ENCODE results near the gene METAP1.

METAP1 gene
- long read RNA-seq, transcript METAP1-201 (11 exons, 2,791 nt): major isoform, 409 of 457 reads
- long read RNA-seq, partial matches to known transcripts: 4 of 457 reads
- long read RNA-seq, other reads (novel, unspliced or antisense): 44 of 457 reads

DNA sequence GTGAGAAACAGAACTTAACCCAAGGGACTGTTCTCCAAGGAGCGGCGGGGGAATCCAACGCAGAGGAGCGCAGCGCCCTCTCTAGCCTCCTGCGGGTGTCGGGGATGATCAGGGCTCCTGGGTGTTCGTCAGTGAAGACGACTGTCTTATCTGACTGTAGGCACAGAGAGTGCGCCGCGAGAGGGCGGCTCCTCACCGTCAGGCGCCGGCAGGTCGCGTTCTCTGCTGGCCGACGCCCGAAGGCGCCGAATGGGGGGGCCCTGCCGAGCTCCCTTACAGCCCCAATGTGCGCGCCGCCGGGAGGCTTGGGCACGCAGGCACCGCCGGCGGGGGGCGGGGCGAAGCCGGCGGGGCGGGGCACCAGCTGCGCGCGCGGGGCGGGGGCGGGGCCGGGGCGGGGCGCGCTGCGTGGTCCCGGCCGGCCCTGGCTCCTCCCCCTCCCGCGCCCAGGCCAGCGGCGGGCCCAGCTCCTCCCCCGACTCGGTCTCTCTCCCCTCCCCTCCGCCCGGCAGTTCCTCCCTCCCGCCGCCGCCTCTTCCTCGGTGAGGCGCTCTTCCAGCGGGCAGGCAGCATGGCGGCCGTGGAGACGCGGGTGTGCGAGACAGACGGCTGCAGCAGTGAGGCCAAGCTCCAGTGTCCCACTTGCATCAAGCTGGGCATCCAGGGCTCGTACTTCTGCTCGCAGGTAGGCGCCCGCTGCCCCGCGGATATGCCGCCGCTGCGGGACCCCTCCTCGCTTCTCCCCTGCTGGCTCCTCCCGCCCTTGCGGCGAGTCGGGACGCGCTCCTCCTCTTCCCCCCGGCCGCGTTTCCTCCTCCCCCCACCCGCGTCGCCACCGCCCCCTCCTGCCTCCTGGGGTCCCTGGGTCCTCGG lies at the start of gene METAP1:
METAP1 (plus strand) TSS at position 539 of the 873 bp plus-strand sequence; CDS start at position 572, 33 bp downstream.
- no peak for TF ChIP-seq GABPA (IDR thresholded peaks at IDR 0.05; ENCODE audit: low read depth)
- TF ChIP-seq SPI1 (IDR thresholded peaks at IDR 0.05; ENCODE audit: borderline replicate concordance, low read depth): peak; percentile 83
- TF ChIP-seq, protein P1, sequence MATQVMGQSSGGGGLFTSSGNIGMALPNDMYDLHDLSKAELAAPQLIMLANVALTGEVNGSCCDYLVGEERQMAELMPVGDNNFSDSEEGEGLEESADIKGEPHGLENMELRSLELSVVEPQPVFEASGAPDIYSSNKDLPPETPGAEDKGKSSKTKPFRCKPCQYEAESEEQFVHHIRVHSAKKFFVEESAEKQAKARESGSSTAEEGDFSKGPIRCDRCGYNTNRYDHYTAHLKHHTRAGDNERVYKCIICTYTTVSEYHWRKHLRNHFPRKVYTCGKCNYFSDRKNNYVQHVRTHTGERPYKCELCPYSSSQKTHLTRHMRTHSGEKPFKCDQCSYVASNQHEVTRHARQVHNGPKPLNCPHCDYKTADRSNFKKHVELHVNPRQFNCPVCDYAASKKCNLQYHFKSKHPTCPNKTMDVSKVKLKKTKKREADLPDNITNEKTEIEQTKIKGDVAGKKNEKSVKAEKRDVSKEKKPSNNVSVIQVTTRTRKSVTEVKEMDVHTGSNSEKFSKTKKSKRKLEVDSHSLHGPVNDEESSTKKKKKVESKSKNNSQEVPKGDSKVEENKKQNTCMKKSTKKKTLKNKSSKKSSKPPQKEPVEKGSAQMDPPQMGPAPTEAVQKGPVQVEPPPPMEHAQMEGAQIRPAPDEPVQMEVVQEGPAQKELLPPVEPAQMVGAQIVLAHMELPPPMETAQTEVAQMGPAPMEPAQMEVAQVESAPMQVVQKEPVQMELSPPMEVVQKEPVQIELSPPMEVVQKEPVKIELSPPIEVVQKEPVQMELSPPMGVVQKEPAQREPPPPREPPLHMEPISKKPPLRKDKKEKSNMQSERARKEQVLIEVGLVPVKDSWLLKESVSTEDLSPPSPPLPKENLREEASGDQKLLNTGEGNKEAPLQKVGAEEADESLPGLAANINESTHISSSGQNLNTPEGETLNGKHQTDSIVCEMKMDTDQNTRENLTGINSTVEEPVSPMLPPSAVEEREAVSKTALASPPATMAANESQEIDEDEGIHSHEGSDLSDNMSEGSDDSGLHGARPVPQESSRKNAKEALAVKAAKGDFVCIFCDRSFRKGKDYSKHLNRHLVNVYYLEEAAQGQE (IDR thresholded peaks at IDR 0.05; ENCODE audit: insufficient replicate concordance, low read depth): no peak
- TF ChIP-seq POLR2AphosphoS5 (IDR thresholded peaks at IDR 0.05; ENCODE audit: low read depth): peak; percentile 80; the same call in 1 of the 2 replicates
- TF ChIP-seq, protein P2, sequence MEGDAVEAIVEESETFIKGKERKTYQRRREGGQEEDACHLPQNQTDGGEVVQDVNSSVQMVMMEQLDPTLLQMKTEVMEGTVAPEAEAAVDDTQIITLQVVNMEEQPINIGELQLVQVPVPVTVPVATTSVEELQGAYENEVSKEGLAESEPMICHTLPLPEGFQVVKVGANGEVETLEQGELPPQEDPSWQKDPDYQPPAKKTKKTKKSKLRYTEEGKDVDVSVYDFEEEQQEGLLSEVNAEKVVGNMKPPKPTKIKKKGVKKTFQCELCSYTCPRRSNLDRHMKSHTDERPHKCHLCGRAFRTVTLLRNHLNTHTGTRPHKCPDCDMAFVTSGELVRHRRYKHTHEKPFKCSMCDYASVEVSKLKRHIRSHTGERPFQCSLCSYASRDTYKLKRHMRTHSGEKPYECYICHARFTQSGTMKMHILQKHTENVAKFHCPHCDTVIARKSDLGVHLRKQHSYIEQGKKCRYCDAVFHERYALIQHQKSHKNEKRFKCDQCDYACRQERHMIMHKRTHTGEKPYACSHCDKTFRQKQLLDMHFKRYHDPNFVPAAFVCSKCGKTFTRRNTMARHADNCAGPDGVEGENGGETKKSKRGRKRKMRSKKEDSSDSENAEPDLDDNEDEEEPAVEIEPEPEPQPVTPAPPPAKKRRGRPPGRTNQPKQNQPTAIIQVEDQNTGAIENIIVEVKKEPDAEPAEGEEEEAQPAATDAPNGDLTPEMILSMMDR (IDR thresholded peaks at IDR 0.05; ENCODE audit: insufficient read depth, low read length): peak; percentile 36
- peak within 1 kb of the TSS; percentile 88 for H3K4me3 ChIP-seq (replicated peaks; ENCODE audit: insufficient read depth, low read length)
- H3K27ac ChIP-seq (replicated peaks): peak within 1 kb of the TSS; percentile 97
- peak; percentile 87 to 96 for DNase-seq (ENCODE audit: low read depth in 1 of 2, low spot score in 1 of 2)
- H3K27me3 ChIP-seq (ENCODE audit: insufficient read depth, poor library complexity, severe bottlenecking): no peaks in the 10 kb centered on the region

DNA sequence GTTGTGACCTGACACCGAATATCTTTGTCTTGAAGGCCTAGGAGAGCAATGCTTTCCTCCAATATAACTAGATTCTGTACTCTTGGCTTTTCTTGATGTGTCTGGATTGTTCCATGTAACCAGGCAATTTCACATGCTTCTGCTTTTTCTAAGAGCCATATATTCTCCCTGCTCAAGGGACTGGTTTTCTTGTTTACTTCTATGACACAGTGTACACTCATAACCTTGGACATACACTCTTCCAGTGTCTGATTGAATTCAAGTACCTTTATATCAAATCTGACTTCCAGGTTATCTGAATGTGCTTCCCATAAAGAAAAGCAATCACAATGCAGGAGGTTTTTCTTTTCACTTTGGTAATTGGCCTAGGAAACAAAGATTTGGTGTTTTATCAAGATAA lies 49.2 kb upstream of the METAP1 start:
- H3K27me3 ChIP-seq (ENCODE audit: insufficient read depth, poor library complexity, severe bottlenecking): no peaks in the 10 kb centered on the region
- H3K4me3 ChIP-seq (replicated peaks; ENCODE audit: insufficient read depth, low read length): no peak overlapping the region
- DNase-seq (ENCODE audit: low read depth in 1 of 2, low spot score in 1 of 2): no peak
- TF ChIP-seq GABPA (IDR thresholded peaks at IDR 0.05; ENCODE audit: low read depth): no peak
- TF ChIP-seq, protein P1 (IDR thresholded peaks at IDR 0.05; ENCODE audit: insufficient replicate concordance, low read depth): no peak
- H3K27ac ChIP-seq (replicated peaks): no peak overlapping the region

DNA sequence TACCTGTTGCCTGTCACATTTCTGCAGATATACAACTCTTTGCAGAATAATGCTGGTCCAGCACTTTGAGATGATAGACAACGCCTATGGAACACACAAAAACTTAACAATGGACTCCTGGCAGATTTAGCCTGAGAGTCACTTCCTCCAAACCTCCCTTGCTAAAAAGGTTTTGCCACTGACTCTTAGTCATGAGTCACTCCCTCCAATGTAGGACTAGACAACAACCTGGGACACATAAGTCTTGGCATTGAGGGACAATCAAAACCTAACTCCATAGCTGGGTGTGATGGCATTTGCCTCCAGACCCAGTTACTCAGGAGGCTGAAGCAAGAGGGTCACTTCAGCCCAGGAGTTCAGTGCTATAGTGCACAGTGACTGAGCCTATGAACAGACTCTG lies 44.6 kb upstream of the METAP1 start:
- H3K27me3 ChIP-seq (ENCODE audit: insufficient read depth, poor library complexity, severe bottlenecking): no peaks in the 10 kb centered on the region
- no peak for TF ChIP-seq POLR2AphosphoS5 (IDR thresholded peaks at IDR 0.05; ENCODE audit: low read depth)
- TF ChIP-seq, protein P2 (IDR thresholded peaks at IDR 0.05; ENCODE audit: insufficient read depth, low read length): no peak
- no peak for TF ChIP-seq GABPA (IDR thresholded peaks at IDR 0.05; ENCODE audit: low read depth)
- no peak for TF ChIP-seq SPI1 (IDR thresholded peaks at IDR 0.05; ENCODE audit: borderline replicate concordance, low read depth)
- TF ChIP-seq, protein P1 (IDR thresholded peaks at IDR 0.05; ENCODE audit: insufficient replicate concordance, low read depth): no peak
- H3K4me3 ChIP-seq (replicated peaks; ENCODE audit: insufficient read depth, low read length): no peak overlapping the region
- no peak overlapping the region for H3K27ac ChIP-seq (replicated peaks)
- DNase-seq (ENCODE audit: low read depth in 1 of 2, low spot score in 1 of 2): no peak
